ENCODE results near the gene FLT1.
A peak's percentile ranks its signal among the peaks of the same experiment; 100 is the strongest.

GRCh38 chr13:28533125-28533436, 38.2 kb upstream of the FLT1 start:
- no peak for TF ChIP-seq CTCF (optimal IDR thresholded peaks at IDR 0.05 in 1 of 3, IDR thresholded peaks at IDR 0.05 in 1 of 3, conservative IDR thresholded peaks at IDR 0.05 in 1 of 3; ENCODE audit: extremely low read depth in 1 of 3, insufficient read depth in 2 of 3, low read length in 3 of 3)
- peak; percentile 61 for TF ChIP-seq EZH2 (IDR thresholded peaks at IDR 0.05; ENCODE audit: low read length)
